IPS DF 6.9 (cell line): ENCODE measurements around the gene IL1RAPL1.

Experiments
- DNase-seq: peaks from one replicate; pipeline ENCODE4 v3.0.0-alpha.2; 2013; ENCODE audit warnings: low read depth, low spot score
- H3K27ac ChIP-seq: one replicate; pipeline ENCODE4 v1.5.1; 2013; ENCODE audit warnings: low read length, control low read depth
- H3K27me3 ChIP-seq: 2 replicates; pipeline ENCODE4 v1.6.1; 2013; ENCODE audit warnings: mild to moderate bottlenecking, low read length; ENCODE audit not compliant: control insufficient read depth, insufficient read depth
- H3K36me3 ChIP-seq: 2 replicates; pipeline ENCODE4 v1.6.1; 2013; ENCODE audit warnings: low read length; ENCODE audit not compliant: control insufficient read depth, insufficient read depth
- H3K4me1 ChIP-seq: 2 replicates; pipeline ENCODE4 v1.6.1; 2013; ENCODE audit warnings: low read length; ENCODE audit not compliant: control insufficient read depth, insufficient read depth
- H3K4me3 ChIP-seq: 2 replicates; pipeline ENCODE4 v1.5.1; 2013; ENCODE audit warnings: mild to moderate bottlenecking, low read length
- H3K9me3 ChIP-seq: 2 replicates; pipeline ENCODE4 v1.6.1; 2013; ENCODE audit warnings: low read length, inconsistent platforms; ENCODE audit not compliant: control insufficient read depth, insufficient read depth
- WGBS: extraction: QIAGEN DNeasy Blood & Tissue Kit; methylation state at CpG from one replicate; pipeline ENCODE4 v1.1.7; 2013; ENCODE audit warnings: mixed read lengths, missing lambda C conversion rate; ENCODE audit not compliant: insufficient read length, insufficient coverage; 5-methylcytosine and 5-hydroxymethylcytosine counted together

The IL1RAPL1 gene

GRCh38 chrX:28848707-28849106 is 261.5 kb downstream of the IL1RAPL1 start:
- Histone ChIP-seq H3K27me3 (no peaks in the 10 kb centered on the region), H3K4me1 (no peaks in the 10 kb centered on the region), H3K36me3 (no peaks in the 10 kb centered on the region), H3K27ac (no peak overlapping the region), H3K9me3 (no peaks in the 10 kb centered on the region), H3K4me3 (no peak overlapping the region)
- DNase-seq: no peak
- no CpG with 5 or more reads among the region's 3 CpGs for whole genome bisulfite sequencing

DNA sequence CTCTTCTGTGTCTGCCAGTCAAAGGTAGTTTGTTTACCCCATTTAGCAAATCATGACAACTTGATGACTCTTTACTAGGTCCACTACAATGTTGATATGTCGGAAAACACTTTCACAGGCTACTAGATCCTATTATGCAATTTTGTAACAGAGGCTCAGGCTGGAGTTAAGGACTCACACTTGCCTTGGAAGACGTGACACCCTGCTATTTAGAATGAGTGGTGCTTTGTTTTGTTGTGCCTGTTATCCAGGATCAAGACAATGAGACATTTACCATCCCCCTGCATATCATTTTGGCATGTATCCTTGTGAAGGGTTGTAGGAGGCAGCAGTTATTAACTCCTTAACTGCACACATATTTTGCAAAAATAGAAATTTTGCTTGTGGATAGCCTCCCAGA is 263.7 kb downstream of the IL1RAPL1 start:
- DNase-seq: no peak
- WGBS: no CpG with 5 or more reads among the region's 2 CpGs

DNA sequence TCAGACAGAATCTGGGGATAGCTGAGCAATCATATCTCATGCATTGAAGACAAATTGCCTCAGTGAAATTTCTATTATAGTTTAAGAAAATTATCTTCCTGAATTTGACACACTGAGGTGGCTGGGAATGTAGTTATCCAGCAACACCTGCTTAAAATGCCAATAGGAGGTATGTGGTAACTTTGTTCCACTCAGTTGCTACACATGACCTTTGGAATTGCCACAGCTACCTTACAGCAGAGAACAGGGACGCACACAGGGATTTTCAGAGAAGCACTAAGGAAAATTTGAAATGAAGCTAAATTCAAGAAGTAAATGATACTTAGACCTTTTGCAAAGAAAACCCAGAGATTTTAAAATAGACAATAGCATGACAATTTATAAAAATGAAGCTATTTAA is 264.6 kb downstream of the IL1RAPL1 start:
- WGBS: no CpG with 5 or more reads among the region's 1 CpG
- Histone ChIP-seq H3K36me3 (no peaks in the 10 kb centered on the region), H3K4me1 (no peaks in the 10 kb centered on the region), H3K4me3 (no peak overlapping the region), H3K27me3 (no peaks in the 10 kb centered on the region), H3K27ac (no peak overlapping the region), H3K9me3 (no peaks in the 10 kb centered on the region)
- no peak for DNase-seq

More for the DNA sequence above, 263.7 kb downstream of the IL1RAPL1 start:
- no peak overlapping the region for H3K27ac ChIP-seq
- no peak overlapping the region for H3K4me3 ChIP-seq
- H3K27me3 ChIP-seq: no peaks in the 10 kb centered on the region
- H3K36me3 ChIP-seq: no peaks in the 10 kb centered on the region
- H3K4me1 ChIP-seq: no peaks in the 10 kb centered on the region
- H3K9me3 ChIP-seq: no peaks in the 10 kb centered on the region

DNA sequence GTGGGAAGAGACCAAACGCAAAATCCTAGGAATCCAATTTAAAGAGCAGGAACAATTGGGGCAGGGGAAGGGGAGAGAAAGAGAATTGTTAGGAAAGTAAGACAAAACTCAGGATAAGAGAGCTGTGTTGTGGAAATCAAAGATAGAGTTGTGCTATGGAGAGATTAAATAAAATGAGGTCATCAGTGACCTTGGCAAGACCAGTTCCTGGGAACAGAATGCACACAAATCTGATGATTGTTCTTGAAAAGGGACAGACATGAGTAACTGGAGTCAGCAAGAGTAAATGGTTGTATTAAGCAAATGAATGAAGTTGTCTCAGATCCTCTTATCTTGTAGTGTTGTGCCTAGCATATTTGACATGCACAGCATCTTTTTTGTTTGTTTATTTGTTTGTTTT is 267.4 kb downstream of the IL1RAPL1 start:
- Histone ChIP-seq H3K9me3 (no peaks in the 10 kb centered on the region), H3K4me3 (no peak overlapping the region), H3K4me1 (no peaks in the 10 kb centered on the region), H3K27ac (no peak overlapping the region), H3K27me3 (no peaks in the 10 kb centered on the region), H3K36me3 (no peaks in the 10 kb centered on the region)
- DNase-seq: no peak
- no CpG with 5 or more reads among the region's 1 CpG for WGBS

DNA sequence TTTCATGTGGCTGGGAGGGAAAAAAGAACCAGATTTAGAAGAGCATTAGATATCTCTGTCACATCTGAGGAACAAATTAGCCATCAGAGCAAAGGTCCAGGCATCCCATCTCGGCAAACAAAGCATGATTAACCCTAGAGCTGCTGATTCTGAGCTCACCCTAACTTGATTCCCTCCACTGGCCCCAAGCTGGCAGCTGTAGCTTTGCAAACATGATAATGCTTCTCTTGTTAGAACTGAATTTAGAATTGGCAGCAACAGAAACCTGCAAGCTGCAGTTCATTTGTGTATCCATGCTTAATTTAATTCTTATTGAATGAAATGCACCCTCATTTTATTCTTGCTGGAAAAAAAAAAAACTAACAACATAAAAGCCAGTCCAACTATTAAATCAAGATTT is 289.2 kb downstream of the IL1RAPL1 start:
- no peaks in the 10 kb centered on the region for H3K9me3 ChIP-seq
- no peak for DNase-seq

GRCh38 chrX:28876901-28877300 is 289.7 kb downstream of the IL1RAPL1 start:
- no peaks in the 10 kb centered on the region for H3K4me1 ChIP-seq
- no peak overlapping the region for H3K4me3 ChIP-seq
- no peak overlapping the region for H3K27ac ChIP-seq
- WGBS: no CpG with 5 or more reads among the region's 2 CpGs
- H3K27me3 ChIP-seq: no peaks in the 10 kb centered on the region
- no peaks in the 10 kb centered on the region for H3K36me3 ChIP-seq
- H3K9me3 ChIP-seq: no peaks in the 10 kb centered on the region
- DNase-seq: no peak

More for the DNA sequence above, 289.2 kb downstream of the IL1RAPL1 start:
- no CpG with 5 or more reads among the region's 1 CpG for WGBS
- Histone ChIP-seq H3K4me1 (no peaks in the 10 kb centered on the region), H3K27me3 (no peaks in the 10 kb centered on the region), H3K4me3 (no peak overlapping the region), H3K36me3 (no peaks in the 10 kb centered on the region), H3K27ac (no peak overlapping the region)

DNA sequence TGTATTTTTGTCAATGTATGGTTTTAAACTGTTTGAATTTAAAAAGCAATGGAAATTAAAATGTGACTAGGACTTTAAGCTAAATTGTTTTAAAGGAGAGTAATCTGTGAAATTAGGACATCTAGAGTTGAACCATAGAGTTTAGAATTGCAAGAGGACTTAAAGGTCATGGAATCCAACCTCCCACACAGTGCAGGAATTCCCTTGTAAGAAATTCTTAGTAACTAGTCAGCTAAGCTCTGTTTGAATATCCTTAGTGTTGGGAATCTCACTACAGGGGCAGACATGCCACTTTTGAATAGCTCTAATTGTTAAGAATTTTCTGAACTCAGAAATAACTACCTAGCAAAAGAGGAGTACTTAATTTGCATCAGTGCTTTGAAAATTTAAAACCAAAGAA is 292.9 kb downstream of the IL1RAPL1 start:
- no peaks in the 10 kb centered on the region for H3K4me1 ChIP-seq
- DNase-seq: no peak
- H3K4me3 ChIP-seq: no peak overlapping the region
- no peaks in the 10 kb centered on the region for H3K27me3 ChIP-seq
- no peaks in the 10 kb centered on the region for H3K9me3 ChIP-seq
- no peak overlapping the region for H3K27ac ChIP-seq
- H3K36me3 ChIP-seq: no peaks in the 10 kb centered on the region

DNA sequence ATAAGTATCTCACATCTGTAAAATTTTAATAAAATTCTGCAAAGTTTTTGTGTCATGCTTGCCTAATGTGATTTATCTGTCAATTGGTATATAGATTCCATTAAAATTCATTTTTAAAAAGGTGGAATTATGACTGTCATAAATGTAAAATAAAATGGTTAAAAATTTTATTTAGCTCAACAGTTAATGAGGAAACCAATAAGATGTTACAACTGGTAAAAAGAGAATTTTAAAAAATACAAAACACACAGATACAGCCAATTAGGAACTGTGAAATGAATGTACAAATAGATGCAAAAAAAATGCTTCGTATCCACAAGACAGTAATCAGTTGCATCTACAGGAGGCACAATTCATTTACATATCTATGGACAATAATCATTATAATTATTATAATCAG is 297.6 kb downstream of the IL1RAPL1 start:
- WGBS: no CpG with 5 or more reads among the region's 1 CpG
- Histone ChIP-seq H3K9me3 (no peaks in the 10 kb centered on the region), H3K4me3 (no peak overlapping the region), H3K27ac (no peak overlapping the region), H3K4me1 (no peaks in the 10 kb centered on the region), H3K27me3 (no peaks in the 10 kb centered on the region), H3K36me3 (no peaks in the 10 kb centered on the region)
- DNase-seq: no peak

DNA sequence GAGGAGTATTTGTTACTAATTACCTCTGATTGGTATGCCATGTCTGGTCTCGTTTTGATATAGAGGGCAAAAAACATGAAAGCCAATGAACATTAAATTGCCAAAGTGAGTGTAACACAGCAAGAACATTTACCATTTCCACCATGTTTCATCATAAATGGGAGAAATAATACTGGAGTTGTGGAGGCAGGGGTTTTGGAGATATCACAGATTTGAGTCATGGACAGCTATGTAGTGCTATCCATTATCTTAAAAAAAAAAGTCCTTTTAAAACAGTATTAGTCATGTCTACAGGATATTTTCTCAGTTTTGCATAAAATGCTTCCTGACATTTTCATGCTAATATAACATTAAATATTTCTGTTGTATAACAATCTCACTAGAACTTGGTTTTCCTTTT is 301.2 kb downstream of the IL1RAPL1 start:
- Histone ChIP-seq H3K4me3 (no peak overlapping the region), H3K27ac (no peak overlapping the region), H3K4me1 (no peaks in the 10 kb centered on the region), H3K9me3 (no peaks in the 10 kb centered on the region), H3K27me3 (no peaks in the 10 kb centered on the region), H3K36me3 (no peaks in the 10 kb centered on the region)
- WGBS: no CpG with 5 or more reads among the region's 1 CpG
- no peak for DNase-seq

DNA sequence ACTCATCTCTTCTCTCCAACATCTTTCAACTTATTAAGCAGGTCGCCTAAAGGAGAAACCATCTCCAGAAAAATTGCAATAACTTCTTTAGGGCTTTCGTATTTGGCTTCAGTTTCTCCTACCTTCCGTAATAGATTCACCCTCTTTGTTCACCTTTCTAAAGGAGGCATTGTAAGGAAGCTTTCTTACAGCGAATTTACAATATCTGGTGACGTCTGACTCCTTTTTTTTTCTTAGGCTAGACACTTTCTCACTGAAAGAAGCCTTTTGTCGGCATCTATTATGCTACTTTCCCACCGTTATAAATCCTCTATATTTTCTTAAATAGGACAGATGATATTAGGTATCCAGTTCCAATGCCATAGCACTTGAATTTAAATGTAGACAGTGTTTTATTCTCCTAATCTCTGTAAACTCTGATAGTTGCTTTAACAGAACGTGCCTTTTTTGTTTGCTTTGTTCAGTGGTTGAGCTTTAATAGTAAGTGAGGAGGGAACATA is 302.4 kb downstream of the IL1RAPL1 start:
- no peak for DNase-seq

DNA sequence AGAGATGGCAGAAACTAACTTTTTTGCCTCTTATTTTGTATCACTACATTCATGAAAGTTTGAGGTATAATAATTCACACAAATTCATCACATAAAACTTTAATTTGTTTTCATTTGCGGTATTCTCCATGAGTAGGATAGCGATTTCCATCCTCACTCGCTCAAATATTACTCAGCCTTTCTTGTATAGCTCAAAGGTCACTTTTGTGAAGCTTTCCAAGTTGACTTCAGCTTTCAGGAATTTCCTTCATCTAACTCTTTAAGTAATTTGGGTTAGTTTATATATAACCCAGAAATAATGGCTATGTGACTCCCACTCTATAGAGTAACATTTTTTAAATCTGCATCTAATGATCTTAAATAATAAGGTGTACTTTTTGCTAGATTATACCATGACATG is 314.4 kb downstream of the IL1RAPL1 start:
- Histone ChIP-seq H3K9me3 (no peaks in the 10 kb centered on the region), H3K36me3 (no peaks in the 10 kb centered on the region), H3K4me1 (no peaks in the 10 kb centered on the region), H3K27ac (no peak overlapping the region), H3K27me3 (no peaks in the 10 kb centered on the region), H3K4me3 (no peak overlapping the region)
- no CpG with 5 or more reads among the region's 3 CpGs for WGBS
- DNase-seq: no peak

More for the DNA sequence above, 302.4 kb downstream of the IL1RAPL1 start:
- Histone ChIP-seq H3K4me1 (no peaks in the 10 kb centered on the region), H3K4me3 (no peak overlapping the region), H3K27ac (no peak overlapping the region), H3K36me3 (no peaks in the 10 kb centered on the region), H3K27me3 (no peaks in the 10 kb centered on the region), H3K9me3 (no peaks in the 10 kb centered on the region)
- WGBS: no CpG with 5 or more reads among the region's 8 CpGs
